ENCODE results near the gene NPC1L1. TPM values are rescaled to one million over a fixed set of nuclear protein-coding genes. Genes with fewer than 3 reads are reported as not detected.
"Not testable (repeated sequence)": the region's sequence is repeated elsewhere in the genome, so short reads cannot be mapped to it uniquely, and the experiment has no call there.

The NPC1L1 gene
- total and polyA plus RNA-seq, 2 experiments from 2014 or later = 20.6 to 25.8 TPM

- DNase-seq (ENCODE audit: low spot score) = no peak
- no peak overlapping the region for H3K4me3 ChIP-seq
- peaks cover 8% of the 10 kb centered on the region for H3K4me1 ChIP-seq (ENCODE audit: insufficient read depth)
- no peaks in the 10 kb centered on the region for H3K9me2 ChIP-seq (replicated peaks; ENCODE audit: insufficient read depth)
- H4K20me1 ChIP-seq (ENCODE audit: insufficient read depth, poor library complexity, severe bottlenecking) = no peaks in the 10 kb centered on the region
- H3K36me3 ChIP-seq (replicated peaks; ENCODE audit: insufficient read depth, low read depth) = no peaks in the 10 kb centered on the region
- no peak overlapping the region for H3K27ac ChIP-seq
- no peaks in the 10 kb centered on the region for H3K27me3 ChIP-seq
- H3K4me2 ChIP-seq = no peak overlapping the region
- no peak overlapping the region for H2AFZ ChIP-seq
- no peak for TF ChIP-seq CTCF (IDR thresholded peaks at IDR 0.05; ENCODE audit: poor library complexity)
- no peak for TF ChIP-seq EZH2phosphoT487 (IDR thresholded peaks at IDR 0.05; ENCODE audit: low read depth, severe bottlenecking, unreplicated experiment)
- TF ChIP-seq EZH2 (IDR thresholded peaks at IDR 0.05; ENCODE audit: borderline replicate concordance) = no peak
- WGBS (ENCODE audit: low lambda C conversion rate, missing lambda C conversion rate) = 64% methylated on average over 2 of the region's 2 CpGs
- no peaks in the 10 kb centered on the region for H3K79me2 ChIP-seq
- no peaks in the 10 kb centered on the region for H3K9me3 ChIP-seq (ENCODE audit: low read depth)
These were observed 32.7 kb downstream of the NPC1L1 start for GRCh38 chr7:44508328-44509030.

- H2AFZ ChIP-seq; H3K9me2 ChIP-seq (replicated peaks; ENCODE audit: insufficient read depth); DNase-seq (ENCODE audit: low spot score); H3K79me2 ChIP-seq; H3K36me3 ChIP-seq (replicated peaks; ENCODE audit: insufficient read depth, low read depth); H3K4me1 ChIP-seq (ENCODE audit: insufficient read depth); H3K27me3 ChIP-seq; H3K27ac ChIP-seq; H4K20me1 ChIP-seq (ENCODE audit: insufficient read depth, poor library complexity, severe bottlenecking); H3K9me3 ChIP-seq (ENCODE audit: low read depth); H3K4me3 ChIP-seq; H3K4me2 ChIP-seq: not testable (repeated sequence)
- WGBS (ENCODE audit: low lambda C conversion rate, missing lambda C conversion rate) = 77% methylated on average over 3 of the region's 3 CpGs
These were observed 34.4 kb downstream of the NPC1L1 start for GRCh38 chr7:44506592-44507288.

- no peak for DNase-seq (ENCODE audit: low spot score)
- H3K27ac ChIP-seq = no peak overlapping the region
- no peak for TF ChIP-seq EZH2 (IDR thresholded peaks at IDR 0.05; ENCODE audit: borderline replicate concordance)
- TF ChIP-seq CTCF (IDR thresholded peaks at IDR 0.05; ENCODE audit: poor library complexity) = no peak
- no peak for TF ChIP-seq EZH2phosphoT487 (IDR thresholded peaks at IDR 0.05; ENCODE audit: low read depth, severe bottlenecking, unreplicated experiment)
These were observed 35.5 kb downstream of the NPC1L1 start for GRCh38 chr7:44505595-44505994.

GRCh38 chr7:44498230-44498954 lies 42.7 kb downstream of the NPC1L1 start:
- 65% methylated on average over 4 of the region's 4 CpGs for WGBS (ENCODE audit: low lambda C conversion rate, missing lambda C conversion rate)
- no peaks in the 10 kb centered on the region for H3K79me2 ChIP-seq
- H3K4me1 ChIP-seq (ENCODE audit: insufficient read depth) = no peaks in the 10 kb centered on the region
- no peaks in the 10 kb centered on the region for H3K9me3 ChIP-seq (ENCODE audit: low read depth)
- no peaks in the 10 kb centered on the region for H4K20me1 ChIP-seq (ENCODE audit: insufficient read depth, poor library complexity, severe bottlenecking)
- TF ChIP-seq EZH2 (IDR thresholded peaks at IDR 0.05; ENCODE audit: borderline replicate concordance) (no peak), CTCF (IDR thresholded peaks at IDR 0.05; ENCODE audit: poor library complexity) (no peak), EZH2phosphoT487 (IDR thresholded peaks at IDR 0.05; ENCODE audit: low read depth, severe bottlenecking, unreplicated experiment) (no peak)
- no peaks in the 10 kb centered on the region for H3K9me2 ChIP-seq (replicated peaks; ENCODE audit: insufficient read depth)
- H3K27ac ChIP-seq = no peak overlapping the region
- no peak overlapping the region for H3K4me3 ChIP-seq
- no peaks in the 10 kb centered on the region for H3K27me3 ChIP-seq
- no peak overlapping the region for H3K4me2 ChIP-seq
- DNase-seq (ENCODE audit: low spot score) = no peak
- no peak overlapping the region for H2AFZ ChIP-seq
- no peaks in the 10 kb centered on the region for H3K36me3 ChIP-seq (replicated peaks; ENCODE audit: insufficient read depth, low read depth)

More at GRCh38 chr7:44505595-44505994, 35.5 kb downstream of the NPC1L1 start:
- Histone ChIP-seq H4K20me1 (ENCODE audit: insufficient read depth, poor library complexity, severe bottlenecking) (no peaks in the 10 kb centered on the region), H3K4me3 (no peak overlapping the region), H3K79me2 (no peaks in the 10 kb centered on the region), H3K9me2 (replicated peaks; ENCODE audit: insufficient read depth) (no peaks in the 10 kb centered on the region), H3K4me2 (no peak overlapping the region), H3K27me3 (no peaks in the 10 kb centered on the region), H2AFZ (no peak overlapping the region), H3K4me1 (ENCODE audit: insufficient read depth) (no peaks in the 10 kb centered on the region), H3K36me3 (replicated peaks; ENCODE audit: insufficient read depth, low read depth) (no peaks in the 10 kb centered on the region), H3K9me3 (ENCODE audit: low read depth) (no peaks in the 10 kb centered on the region)
- WGBS (ENCODE audit: low lambda C conversion rate, missing lambda C conversion rate) = 86% methylated on average over 3 of the region's 3 CpGs

All from hepatocyte (in vitro differentiated cells).